Epithelial cell of esophagus (primary cell): ENCODE results near the gene GLT6D1.

Experiments
- DNase-seq: peaks from one replicate; pipeline ENCODE4 v3.0.0; 2010; ENCODE audit warnings: low read depth
- H3K4me3 ChIP-seq: 2 replicates; pipeline ENCODE4 v1.5.1; 2011; ENCODE audit warnings: mild to moderate bottlenecking, low read length, control low read depth
- TF ChIP-seq, protein P1 (sequence below): IDR thresholded peaks from 2 replicates; pipeline ENCODE4 v1.5.1; 2011; ENCODE audit warnings: low read depth, mild to moderate bottlenecking, low read length, control low read depth, inconsistent platforms; ENCODE audit not compliant: insufficient read depth; ENCODE audit errors: missing control alignments

Gene GLT6D1

DNA sequence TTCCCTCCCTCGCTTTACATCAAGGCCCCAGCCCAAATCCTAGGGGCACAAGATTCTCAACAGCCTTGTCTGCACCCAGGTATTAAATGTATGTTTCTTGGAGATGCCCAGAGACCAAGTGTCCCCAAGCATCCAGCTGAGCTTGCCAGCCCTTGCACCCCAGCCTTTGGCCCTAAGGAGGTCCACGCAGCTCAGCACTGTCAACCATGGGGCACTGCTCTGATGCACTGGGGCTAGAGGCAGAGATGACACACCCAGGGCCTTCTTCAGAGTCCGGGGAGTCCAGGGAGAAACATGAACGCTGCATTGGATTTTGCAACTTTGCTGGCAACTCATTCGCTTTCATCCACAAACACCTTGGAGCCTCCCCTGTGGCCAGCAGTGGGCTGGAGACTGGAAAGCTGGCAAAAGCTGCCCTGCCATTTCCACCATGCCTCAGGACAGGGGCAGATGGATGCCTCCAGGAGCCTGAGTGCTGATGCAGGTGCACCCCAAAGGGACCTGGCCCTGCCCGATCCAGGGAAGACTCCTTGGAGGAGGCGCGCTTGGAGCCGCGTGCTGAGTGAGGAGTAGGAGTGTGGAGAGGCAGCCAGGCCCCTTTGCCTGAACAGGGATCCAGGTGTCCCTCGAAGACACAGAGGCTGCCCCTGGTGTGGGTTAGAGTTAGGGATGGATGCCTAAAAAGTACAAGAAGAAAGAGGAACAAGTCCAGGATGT is 58.5 kb downstream of the GLT6D1 start:
- DNase-seq: no peak
- no peak overlapping the region for H3K4me3 ChIP-seq

DNA sequence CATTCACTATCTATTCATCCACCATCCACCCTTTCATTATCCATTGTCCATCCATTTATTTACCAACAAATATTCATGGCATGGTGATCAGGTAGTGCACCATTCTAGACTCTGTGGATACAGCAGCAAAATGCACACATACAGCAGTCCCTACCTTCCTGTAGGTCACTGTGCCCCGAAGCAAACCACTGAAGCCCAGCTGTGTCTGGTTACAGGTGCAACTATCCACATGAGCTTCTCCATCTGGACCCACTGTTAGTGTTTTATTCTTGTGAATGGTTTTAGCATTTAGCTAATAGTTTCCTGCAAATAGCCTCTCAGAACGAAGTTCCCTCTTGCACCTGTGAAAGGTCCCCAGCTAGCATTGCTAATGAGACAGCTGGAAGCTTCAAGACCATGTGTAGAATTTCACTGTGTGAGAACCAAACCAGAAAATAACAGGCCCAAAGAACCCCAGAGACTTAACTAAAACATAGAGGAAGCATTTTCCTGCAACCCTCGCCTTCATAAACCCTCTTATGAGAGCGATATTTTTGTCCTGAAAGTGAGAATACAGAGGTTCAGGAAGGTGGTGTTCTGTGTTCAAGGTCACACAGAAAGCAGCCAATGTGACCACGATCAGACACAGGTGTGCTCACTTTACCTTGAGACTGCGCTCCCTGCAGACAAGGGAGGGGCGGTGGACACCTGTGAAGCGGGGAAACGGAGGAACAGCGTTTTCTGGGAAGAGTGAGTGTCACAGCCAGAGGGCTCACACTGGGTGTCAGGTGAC is 59.3 kb downstream of the GLT6D1 start:
- H3K4me3 ChIP-seq: no peak overlapping the region
- TF ChIP-seq, protein P1, sequence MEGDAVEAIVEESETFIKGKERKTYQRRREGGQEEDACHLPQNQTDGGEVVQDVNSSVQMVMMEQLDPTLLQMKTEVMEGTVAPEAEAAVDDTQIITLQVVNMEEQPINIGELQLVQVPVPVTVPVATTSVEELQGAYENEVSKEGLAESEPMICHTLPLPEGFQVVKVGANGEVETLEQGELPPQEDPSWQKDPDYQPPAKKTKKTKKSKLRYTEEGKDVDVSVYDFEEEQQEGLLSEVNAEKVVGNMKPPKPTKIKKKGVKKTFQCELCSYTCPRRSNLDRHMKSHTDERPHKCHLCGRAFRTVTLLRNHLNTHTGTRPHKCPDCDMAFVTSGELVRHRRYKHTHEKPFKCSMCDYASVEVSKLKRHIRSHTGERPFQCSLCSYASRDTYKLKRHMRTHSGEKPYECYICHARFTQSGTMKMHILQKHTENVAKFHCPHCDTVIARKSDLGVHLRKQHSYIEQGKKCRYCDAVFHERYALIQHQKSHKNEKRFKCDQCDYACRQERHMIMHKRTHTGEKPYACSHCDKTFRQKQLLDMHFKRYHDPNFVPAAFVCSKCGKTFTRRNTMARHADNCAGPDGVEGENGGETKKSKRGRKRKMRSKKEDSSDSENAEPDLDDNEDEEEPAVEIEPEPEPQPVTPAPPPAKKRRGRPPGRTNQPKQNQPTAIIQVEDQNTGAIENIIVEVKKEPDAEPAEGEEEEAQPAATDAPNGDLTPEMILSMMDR: no peak
- no peak for DNase-seq

More for the DNA sequence above, 58.5 kb downstream of the GLT6D1 start:
- TF ChIP-seq, protein P1: no peak

DNA sequence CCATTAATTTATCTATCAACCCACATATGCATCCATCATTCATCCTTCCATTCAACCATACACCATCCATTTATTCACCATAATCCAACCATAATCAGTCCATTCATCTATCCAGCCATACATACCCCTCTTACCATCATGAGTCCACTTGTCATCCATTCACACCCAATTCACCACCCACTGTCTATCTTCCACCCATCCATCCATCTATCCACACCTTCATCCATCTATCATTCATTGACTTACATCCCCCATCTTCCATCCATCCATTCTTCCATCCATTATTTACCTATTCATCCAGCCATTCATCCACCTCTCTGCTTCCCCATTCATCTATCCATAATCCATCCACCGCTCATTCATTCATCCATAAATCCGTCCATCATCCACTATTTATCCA is 60.0 kb downstream of the GLT6D1 start:
- no peak overlapping the region for H3K4me3 ChIP-seq
- DNase-seq: no peak
- TF ChIP-seq, protein P1: no peak

DNA sequence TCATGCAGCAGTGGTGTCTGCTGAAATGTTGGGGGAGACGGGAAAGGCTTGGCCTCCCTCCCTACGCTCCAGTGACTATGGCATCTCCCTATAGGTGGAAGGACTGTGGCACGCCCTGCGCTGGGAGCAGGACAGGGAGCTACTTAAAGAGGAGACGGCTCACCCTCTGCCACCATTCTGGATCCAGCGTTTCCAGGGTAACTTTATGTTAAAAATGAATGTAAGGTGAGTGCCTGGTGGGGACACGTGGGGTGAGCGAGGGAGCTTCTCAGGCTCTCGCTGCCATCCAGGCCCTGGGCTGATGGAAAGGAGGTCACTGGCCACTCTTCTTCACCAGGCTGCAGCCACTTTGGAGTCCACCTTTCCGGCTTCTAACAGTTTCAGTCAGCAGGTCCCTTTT is 62.1 kb downstream of the GLT6D1 start:
- no peak for DNase-seq
- no peak overlapping the region for H3K4me3 ChIP-seq
- TF ChIP-seq, protein P1: no peak

DNA sequence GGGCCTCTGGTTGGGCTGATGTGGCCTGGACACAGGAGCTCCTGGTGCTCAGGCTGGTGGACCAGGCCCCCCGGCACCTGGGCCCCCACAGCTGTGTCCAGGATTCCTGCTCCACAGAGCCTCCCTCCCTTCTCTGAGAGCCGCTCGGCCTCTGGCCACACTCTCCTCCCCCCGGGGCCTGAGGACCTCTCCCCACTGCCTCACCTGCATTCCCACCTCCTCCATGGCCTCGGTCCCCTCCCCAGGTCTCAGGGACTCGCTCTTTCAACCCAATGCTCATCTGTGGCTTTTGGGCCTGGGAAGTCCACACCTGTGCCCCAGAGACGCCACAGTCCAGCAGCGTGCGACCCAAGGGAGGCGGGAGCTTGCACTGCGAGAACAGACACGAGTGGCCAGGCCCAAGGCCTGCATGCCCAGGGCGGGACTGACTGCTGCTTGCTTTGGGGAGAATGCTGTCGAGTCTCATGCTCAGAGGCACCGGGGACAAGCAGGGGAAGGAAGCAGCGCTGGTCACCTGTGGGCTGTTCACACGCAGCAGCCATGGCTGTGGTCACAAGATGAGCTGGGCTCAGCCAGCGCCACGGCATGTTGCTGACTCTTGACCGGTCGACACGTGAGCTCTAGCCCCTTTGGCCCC is 63.2 kb downstream of the GLT6D1 start:
- TF ChIP-seq, protein P1: no peak
- DNase-seq: no peak
- H3K4me3 ChIP-seq: no peak overlapping the region

DNA sequence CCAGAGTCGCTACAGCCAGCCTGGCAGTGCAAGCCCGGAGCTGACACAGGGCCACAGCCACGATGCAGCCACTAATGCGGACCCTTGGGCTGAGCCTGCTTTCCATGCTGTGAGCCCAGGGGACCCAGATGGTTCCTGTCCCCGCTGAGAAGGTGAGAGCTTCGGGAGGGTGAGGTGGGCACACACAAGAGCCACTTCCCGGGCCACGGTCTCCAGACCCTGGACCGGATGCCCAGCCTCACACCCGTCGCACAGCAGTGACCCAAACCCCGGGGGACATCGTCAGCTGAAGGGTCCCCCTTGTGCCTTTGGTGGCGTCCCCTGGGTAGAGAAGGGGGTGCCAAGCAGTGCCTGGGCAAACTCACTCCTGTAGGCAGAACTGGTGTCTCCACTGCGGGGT is 64.4 kb downstream of the GLT6D1 start:
- no peak for DNase-seq
- no peak overlapping the region for H3K4me3 ChIP-seq
- TF ChIP-seq, protein P1: no peak
